ENCODE measurements around the gene PFAS. TPM values are rescaled to one million over a fixed set of nuclear protein-coding genes. Genes with fewer than 3 reads are reported as not detected.

The PFAS gene
- total RNA-seq, 1 experiment from 2014 or later, result 44.1 TPM

GRCh38 chr17:8234361-8235270 is 14.5 kb upstream of the PFAS start:
- Histone ChIP-seq H3K4me3 (ENCODE audit: low read depth, low read length) (no peak overlapping the region), H3K27me3 (replicated peaks; ENCODE audit: control insufficient read depth, insufficient read depth, low read length) (no peaks in the 10 kb centered on the region), H3K36me3 (ENCODE audit: control insufficient read depth, insufficient read depth, low read length) (no peaks in the 10 kb centered on the region), H3K9me3 (no peaks in the 10 kb centered on the region), H3K4me1 (no peaks in the 10 kb centered on the region)
- intact Hi-C loops (cut with micrococcal nuclease; ENCODE audit: unreplicated experiment), result no loop called here
- BruUV-seq (replicated peaks), result no TSS peak
- no peak overlapping the region for H3K4me3 Mint-ChIP-seq (ENCODE audit: unreplicated experiment)
- no peaks in the 10 kb centered on the region for H3K36me3 Mint-ChIP-seq (ENCODE audit: insufficient read depth, unreplicated experiment)
- TF ChIP-seq CTCF (IDR thresholded peaks at IDR 0.05; ENCODE audit: insufficient read depth in 1 of 2, low read depth in 1 of 2, low read length in 1 of 2, severe bottlenecking in 1 of 2, unreplicated experiment in 1 of 2), result no peak
- H3K4me1 Mint-ChIP-seq (ENCODE audit: low read depth, unreplicated experiment), result no peaks in the 10 kb centered on the region
- no peak overlapping the region for H3K27ac Mint-ChIP-seq (ENCODE audit: unreplicated experiment)
- H3K9me3 Mint-ChIP-seq (ENCODE audit: unreplicated experiment), result no peaks in the 10 kb centered on the region
- CTCF ChIA-PET, result no interaction called here
- H3K27me3 Mint-ChIP-seq (ENCODE audit: insufficient read depth, unreplicated experiment), result no peaks in the 10 kb centered on the region
- no peak for DNase-seq
- POLR2A ChIA-PET, result no interaction called here

GRCh38 chr17:8235676-8236075 is 13.4 kb upstream of the PFAS start:
- H3K36me3 ChIP-seq (ENCODE audit: control insufficient read depth, insufficient read depth, low read length), result no peaks in the 10 kb centered on the region
- no peak overlapping the region for H3K27ac Mint-ChIP-seq (ENCODE audit: unreplicated experiment)

GRCh38 chr17:8237175-8237574 is 11.9 kb upstream of the PFAS start:
- no peak for TF ChIP-seq CTCF (IDR thresholded peaks at IDR 0.05; ENCODE audit: insufficient read depth in 1 of 2, low read depth in 1 of 2, low read length in 1 of 2, severe bottlenecking in 1 of 2, unreplicated experiment in 1 of 2)
- DNase-seq, result peak; percentile 28 to 51
- H3K9me3 ChIP-seq, result no peaks in the 10 kb centered on the region
- no peaks in the 10 kb centered on the region for H3K4me1 ChIP-seq
- no peak overlapping the region for H3K27ac Mint-ChIP-seq (ENCODE audit: unreplicated experiment)
- no TSS peak for BruUV-seq (replicated peaks)
- no peaks in the 10 kb centered on the region for H3K9me3 Mint-ChIP-seq (ENCODE audit: unreplicated experiment)
- ChIA-PET CTCF (no interaction called here), POLR2A (interaction anchor here (0.7 kb wide), 1 partner anchor 14 kb away, joined by 6 read pairs; no protein-coding TSS in a partner anchor)
- no peaks in the 10 kb centered on the region for H3K4me1 Mint-ChIP-seq (ENCODE audit: low read depth, unreplicated experiment)
- H3K4me3 Mint-ChIP-seq (ENCODE audit: unreplicated experiment), result no peak overlapping the region
- no peaks in the 10 kb centered on the region for H3K36me3 Mint-ChIP-seq (ENCODE audit: insufficient read depth, unreplicated experiment)
- no peaks in the 10 kb centered on the region for H3K27me3 Mint-ChIP-seq (ENCODE audit: insufficient read depth, unreplicated experiment)
- H3K27me3 ChIP-seq (replicated peaks; ENCODE audit: control insufficient read depth, insufficient read depth, low read length), result no peaks in the 10 kb centered on the region
- H3K36me3 ChIP-seq (ENCODE audit: control insufficient read depth, insufficient read depth, low read length), result no peaks in the 10 kb centered on the region
- intact Hi-C loops (cut with micrococcal nuclease; ENCODE audit: unreplicated experiment), result no loop called here
- H3K4me3 ChIP-seq (ENCODE audit: low read depth, low read length), result no peak overlapping the region

More at GRCh38 chr17:8235676-8236075, 13.4 kb upstream of the PFAS start:
- no TSS peak for BruUV-seq (replicated peaks)
- no peaks in the 10 kb centered on the region for H3K9me3 ChIP-seq
- H3K4me1 ChIP-seq, result no peaks in the 10 kb centered on the region
- no peak overlapping the region for H3K4me3 Mint-ChIP-seq (ENCODE audit: unreplicated experiment)
- H3K27me3 ChIP-seq (replicated peaks; ENCODE audit: control insufficient read depth, insufficient read depth, low read length), result no peaks in the 10 kb centered on the region
- POLR2A ChIA-PET, result no interaction called here
- CTCF ChIA-PET, result no interaction called here
- no peaks in the 10 kb centered on the region for H3K9me3 Mint-ChIP-seq (ENCODE audit: unreplicated experiment)
- H3K4me3 ChIP-seq (ENCODE audit: low read depth, low read length), result no peak overlapping the region
- H3K27me3 Mint-ChIP-seq (ENCODE audit: insufficient read depth, unreplicated experiment), result no peaks in the 10 kb centered on the region
- H3K4me1 Mint-ChIP-seq (ENCODE audit: low read depth, unreplicated experiment), result no peaks in the 10 kb centered on the region
- DNase-seq, result no peak
- no peak for TF ChIP-seq CTCF (IDR thresholded peaks at IDR 0.05; ENCODE audit: insufficient read depth in 1 of 2, low read depth in 1 of 2, low read length in 1 of 2, severe bottlenecking in 1 of 2, unreplicated experiment in 1 of 2)
- no peaks in the 10 kb centered on the region for H3K36me3 Mint-ChIP-seq (ENCODE audit: insufficient read depth, unreplicated experiment)
- intact Hi-C loops (cut with micrococcal nuclease; ENCODE audit: unreplicated experiment), result no loop called here

Data from Caco-2 (cell line).